Posterior vena cava (tissue), 2 donors: ENCODE results near the gene GAPDHS. TPM values are rescaled to one million over a fixed set of nuclear protein-coding genes. Genes with fewer than 3 reads are reported as not detected.
A peak's percentile ranks its signal among the peaks of the same experiment; 100 is the strongest.

Source experiments
- DNase-seq: peaks from one replicate; pipeline ENCODE4 v3.0.0-alpha.2; 2020; ENCODE audit warnings: low spot score
- intact Hi-C, 2 donors: fragments of 100-400 bp; cut with DNase I; formaldehyde crosslinking; loops; one replicate each; pipeline versions ENCODE4 v1.14.1 to v1.14.2; 2022 to 2023
- total RNA-seq, 2 donors: library from RNA; stranded (reverse); fragmentation: NEBNext Ultra II Directional; extraction: Animal tissue kit (Norgen Biotek cat#: 25700); gene quantifications; one replicate each; pipeline ENCODE4 v1.2.1, GENCODE V29; 2021
- donor health status: DM: yes; HTN: yes; CAD: no.
- donor health status: DM: yes; HTN: yes; CAD: no.

Gene GAPDHS
- total RNA-seq, 2 donors from 2014 or later, result not detected

GRCh38 chr19:35563207-35563829 lies 30.1 kb downstream of the GAPDHS start, which contains the start of gene ATP4A:
TSS of gene ATP4A (minus strand) at chr19:35563658. CDS start at chr19:35563629, 29 bp downstream.
- intact Hi-C loops, result no loop called here
- no peak for DNase-seq

GRCh38 chr19:35565016-35565856 lies 32.0 kb downstream of the GAPDHS start:
- DNase-seq, result no peak
- intact Hi-C loops, result no loop called here

GRCh38 chr19:35566738-35567137 lies 33.5 kb downstream of the GAPDHS start:
- no peak for DNase-seq
- intact Hi-C loops, result no loop called here

DNA sequence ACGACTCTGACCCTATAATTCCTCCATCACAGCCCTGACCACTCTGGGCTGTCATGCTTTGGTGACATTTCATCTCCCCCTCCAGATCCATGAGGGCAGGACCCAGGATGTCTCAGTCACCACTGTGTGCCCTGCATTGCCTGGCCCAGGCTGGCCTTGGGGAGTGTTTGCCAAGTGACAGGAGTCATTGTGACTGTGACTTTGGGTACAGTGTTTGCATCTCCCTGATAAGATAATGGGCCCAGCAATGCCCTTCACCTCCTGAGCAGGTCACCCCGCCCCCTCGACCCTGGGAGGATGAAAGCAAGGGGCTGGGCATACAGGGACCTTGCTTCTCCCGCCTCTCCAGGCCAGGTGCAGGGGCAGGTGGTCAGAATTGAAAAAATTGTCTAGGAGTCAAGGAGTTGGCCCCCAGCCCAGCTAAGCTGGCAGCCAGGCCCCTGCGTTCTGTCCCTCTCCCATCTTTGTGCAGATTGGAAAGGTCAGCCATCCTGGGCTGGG lies 36.1 kb downstream of the GAPDHS start:
- DNase-seq, result peak; percentile 41
- intact Hi-C loops, result no loop called here

GRCh38 chr19:35571406-35571965 lies 38.2 kb downstream of the GAPDHS start:
- DNase-seq, result no peak
- intact Hi-C loops, result no loop called here

- intact Hi-C loops, result no loop called here
- DNase-seq, result no peak
Measured at GRCh38 chr19:35577918-35578317, 44.7 kb downstream of the GAPDHS start.

- DNase-seq, result no peak
Measured at GRCh38 chr19:35578707-35579106, 45.5 kb downstream of the GAPDHS start.

GRCh38 chr19:35582760-35583159 lies 49.5 kb downstream of the GAPDHS start:
- intact Hi-C loops, result no loop called here
- no peak for DNase-seq

More at GRCh38 chr19:35578707-35579106, 45.5 kb downstream of the GAPDHS start:
- intact Hi-C loops, result no loop called here

DNA sequence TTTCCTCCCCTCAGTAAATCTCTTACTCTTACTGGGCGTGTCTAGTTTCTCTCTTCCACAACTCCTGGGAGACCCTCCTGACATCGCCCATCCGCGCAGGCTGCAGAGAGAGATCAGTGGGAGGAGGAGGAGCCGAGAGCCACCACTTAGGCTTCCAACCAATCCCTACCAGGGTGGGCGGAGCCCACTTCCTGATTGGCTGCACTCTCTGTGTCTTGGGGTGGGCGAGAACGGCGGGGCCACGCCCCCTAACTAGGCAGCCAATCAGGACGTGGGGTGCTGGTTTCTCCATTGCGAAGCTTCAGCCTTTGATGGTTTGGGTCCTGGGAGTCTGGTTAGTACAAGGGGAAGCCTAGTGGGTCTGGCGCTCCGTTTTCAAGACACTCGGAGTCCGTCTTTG lies 52.6 kb downstream of the GAPDHS start, which contains the start of gene PMIS2:
Gene PMIS2 (plus strand): TSS at position 326 of the 400 bp plus-strand sequence. CDS start 87 bp downstream, outside the sequence.
- no peak for DNase-seq
- intact Hi-C loops, result no loop called here

GRCh38 chr19:35587321-35587720 lies 54.1 kb downstream of the GAPDHS start:
- no peak for DNase-seq
- intact Hi-C loops, result no loop called here

DNA sequence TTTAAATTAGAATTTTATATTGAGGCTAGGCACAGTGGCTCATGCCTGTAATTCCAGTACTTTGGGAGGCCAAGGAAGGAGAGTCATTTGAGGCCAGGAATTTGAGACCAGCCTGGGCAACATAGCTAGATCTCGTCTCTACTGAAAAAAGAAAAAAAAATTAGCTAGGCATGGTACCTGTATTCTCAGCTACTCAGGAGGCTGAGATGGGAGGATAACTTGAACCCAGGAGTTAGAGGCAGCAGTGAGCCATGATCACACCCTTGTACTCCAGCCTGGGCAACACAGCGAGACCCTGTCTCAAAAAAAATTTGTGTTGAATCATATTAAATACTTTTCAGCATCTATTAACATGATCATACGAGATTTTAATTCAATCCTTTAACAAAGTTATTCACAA lies 57.6 kb downstream of the GAPDHS start:
- intact Hi-C loops, result no loop called here
- no peak for DNase-seq

DNA sequence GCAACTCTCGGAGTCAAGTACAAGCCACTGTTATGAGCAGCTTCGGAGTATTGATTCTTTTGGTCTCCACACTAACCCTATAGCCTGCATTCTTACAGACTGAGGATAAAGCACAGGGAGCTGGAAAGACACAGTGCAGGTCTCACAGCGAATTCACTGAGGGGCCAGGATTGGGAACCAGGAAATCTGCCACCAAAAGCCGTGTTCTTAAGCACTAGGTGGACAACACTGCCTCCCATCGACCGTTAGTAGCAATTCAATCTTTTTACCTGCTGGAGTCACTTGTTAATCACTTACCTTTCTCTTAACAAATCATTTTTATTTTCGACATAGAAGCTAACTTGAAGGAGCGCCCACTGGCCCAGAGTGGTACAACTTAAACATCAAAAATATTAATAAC lies 59.0 kb downstream of the GAPDHS start:
- intact Hi-C loops, result no loop called here
- no peak for DNase-seq

Other genes starting within 250 kb of the GAPDHS start
- gene MAG, start 241.3 kb upstream of the GAPDHS start, total RNA-seq, result not detected
- 1 to 10 TPM; 3.7 to 5.6 TPM for gene CD22, start 204.3 kb upstream of the GAPDHS start, total RNA-seq
- gene FFAR1, start 185.6 kb upstream of the GAPDHS start, total RNA-seq, result not detected
- under 1 TPM in 1 of 2 donors, not detected in 1; 0.14 TPM for gene FFAR3, start 175.0 kb upstream of the GAPDHS start, total RNA-seq
- gene GPR42, start 162.4 kb upstream of the GAPDHS start, total RNA-seq, result under 1 TPM in 1 of 2 donors, not detected in 1; 0.28 TPM
- 1 to 10 TPM in 1 of 2 donors, under 1 TPM in 1; 0.95 to 1.8 TPM for gene FFAR2, start 85.2 kb upstream of the GAPDHS start, total RNA-seq
- not detected for gene KRTDAP, start 43.0 kb upstream of the GAPDHS start, total RNA-seq
- gene DMKN, start 19.8 kb upstream of the GAPDHS start, total RNA-seq, result 1 to 10 TPM; 2.1 to 2.2 TPM
- gene SBSN, start 5.1 kb upstream of the GAPDHS start, total RNA-seq, result not detected
- 10 to 100 TPM; 52.4 to 61.1 TPM for gene TMEM147, start 12.2 kb downstream of the GAPDHS start, total RNA-seq
- not detected for gene ATP4A, start 30.2 kb downstream of the GAPDHS start, total RNA-seq
- gene PMIS2, start 52.7 kb downstream of the GAPDHS start, total RNA-seq, result not detected
- 1 to 10 TPM; 7.9 to 8.3 TPM for gene HAUS5, start 79.3 kb downstream of the GAPDHS start, total RNA-seq
- gene RBM42, start 95.6 kb downstream of the GAPDHS start, total RNA-seq, result 10 to 100 TPM; 61.1 to 61.3 TPM
- gene ETV2, start 108.3 kb downstream of the GAPDHS start, total RNA-seq, result under 1 TPM; 0.74 to 0.81 TPM
- 100 to 1,000 TPM; 228 to 290 TPM for gene COX6B1, start 114.9 kb downstream of the GAPDHS start, total RNA-seq
- under 1 TPM in 1 of 2 donors, not detected in 1; 0.19 TPM for gene UPK1A, start 133.1 kb downstream of the GAPDHS start, total RNA-seq
- gene ZBTB32, start 171.1 kb downstream of the GAPDHS start, total RNA-seq, result not detected
- gene KMT2B, start 184.5 kb downstream of the GAPDHS start, total RNA-seq, result 10 to 100 TPM; 23.1 to 23.5 TPM
- gene IGFLR1, start 209.0 kb downstream of the GAPDHS start, total RNA-seq, result 1 to 10 TPM; 4.3 to 9.3 TPM
- 10 to 100 TPM; 13.8 to 18.7 TPM for gene U2AF1L4, start 212.0 kb downstream of the GAPDHS start, total RNA-seq
- 10 to 100 TPM; 33.6 to 37.3 TPM for gene PSENEN, start 212.2 kb downstream of the GAPDHS start, total RNA-seq
- gene LIN37, start 215.1 kb downstream of the GAPDHS start, total RNA-seq, result 1 to 10 TPM; 8.3 to 9.4 TPM
- gene HSPB6, start 223.6 kb downstream of the GAPDHS start, total RNA-seq, result 100 to 1,000 TPM; 290 to 412 TPM
- 10 to 100 TPM; 18.4 to 19.3 TPM for gene PROSER3, start 224.7 kb downstream of the GAPDHS start, total RNA-seq
- gene ARHGAP33, start 242.1 kb downstream of the GAPDHS start, total RNA-seq, result 1 to 10 TPM; 6.2 to 9.6 TPM